AG10803 (cell line): ENCODE results near the gene MED15.

ENCODE experiments used
- DNase-seq: peaks from one replicate; pipeline ENCODE4 v3.0.0; 2010; ENCODE audit warnings: low read depth
- H3K4me3 ChIP-seq: 2 replicates; pipeline ENCODE4 v1.5.1; 2011; ENCODE audit warnings: mild to moderate bottlenecking, low read length, control low read depth
- TF ChIP-seq, protein P1 (sequence below): conservative IDR thresholded peaks from 2 replicates; pipeline ENCODE4 v1.5.1; 2011; ENCODE audit warnings: mild to moderate bottlenecking, low read length, control low read depth, inconsistent platforms

MED15 gene

DNA sequence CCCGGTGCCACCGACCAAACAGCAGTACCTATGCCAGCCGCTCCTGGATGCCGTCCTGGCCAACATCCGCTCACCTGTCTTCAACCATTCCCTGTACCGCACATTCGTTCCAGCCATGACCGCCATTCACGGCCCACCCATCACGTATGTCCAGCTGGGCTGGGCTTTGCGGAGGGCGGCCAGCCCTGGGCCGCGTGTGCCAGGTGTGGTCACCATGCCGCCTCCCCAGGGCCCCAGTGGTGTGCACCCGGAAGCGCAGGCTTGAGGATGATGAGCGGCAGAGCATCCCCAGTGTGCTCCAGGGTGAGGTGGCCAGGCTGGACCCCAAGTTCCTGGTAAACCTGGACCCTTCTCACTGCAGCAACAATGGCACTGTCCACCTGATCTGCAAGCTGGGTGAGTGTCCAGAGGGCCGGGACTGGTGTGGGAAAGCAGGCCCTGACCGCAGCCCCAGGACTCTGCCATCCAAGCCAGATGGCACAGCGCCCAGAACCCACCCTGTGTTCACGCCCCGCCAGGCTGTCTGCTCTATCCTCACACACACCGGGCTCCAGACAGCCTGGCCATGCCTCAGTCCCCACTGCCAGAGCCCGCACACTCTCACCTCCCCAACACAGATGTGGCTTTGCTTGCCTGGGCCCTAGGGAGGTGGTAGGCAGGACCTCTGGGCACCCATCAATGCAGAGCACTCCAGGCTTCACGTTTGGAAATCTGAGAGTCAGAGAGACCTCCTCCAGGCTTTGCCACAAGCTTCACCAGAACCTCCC, 77.6 kb downstream of the MED15 start:
- DNase-seq, result no peak
- TF ChIP-seq, protein P1, sequence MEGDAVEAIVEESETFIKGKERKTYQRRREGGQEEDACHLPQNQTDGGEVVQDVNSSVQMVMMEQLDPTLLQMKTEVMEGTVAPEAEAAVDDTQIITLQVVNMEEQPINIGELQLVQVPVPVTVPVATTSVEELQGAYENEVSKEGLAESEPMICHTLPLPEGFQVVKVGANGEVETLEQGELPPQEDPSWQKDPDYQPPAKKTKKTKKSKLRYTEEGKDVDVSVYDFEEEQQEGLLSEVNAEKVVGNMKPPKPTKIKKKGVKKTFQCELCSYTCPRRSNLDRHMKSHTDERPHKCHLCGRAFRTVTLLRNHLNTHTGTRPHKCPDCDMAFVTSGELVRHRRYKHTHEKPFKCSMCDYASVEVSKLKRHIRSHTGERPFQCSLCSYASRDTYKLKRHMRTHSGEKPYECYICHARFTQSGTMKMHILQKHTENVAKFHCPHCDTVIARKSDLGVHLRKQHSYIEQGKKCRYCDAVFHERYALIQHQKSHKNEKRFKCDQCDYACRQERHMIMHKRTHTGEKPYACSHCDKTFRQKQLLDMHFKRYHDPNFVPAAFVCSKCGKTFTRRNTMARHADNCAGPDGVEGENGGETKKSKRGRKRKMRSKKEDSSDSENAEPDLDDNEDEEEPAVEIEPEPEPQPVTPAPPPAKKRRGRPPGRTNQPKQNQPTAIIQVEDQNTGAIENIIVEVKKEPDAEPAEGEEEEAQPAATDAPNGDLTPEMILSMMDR, result no peak
- no peak overlapping the region for H3K4me3 ChIP-seq

DNA sequence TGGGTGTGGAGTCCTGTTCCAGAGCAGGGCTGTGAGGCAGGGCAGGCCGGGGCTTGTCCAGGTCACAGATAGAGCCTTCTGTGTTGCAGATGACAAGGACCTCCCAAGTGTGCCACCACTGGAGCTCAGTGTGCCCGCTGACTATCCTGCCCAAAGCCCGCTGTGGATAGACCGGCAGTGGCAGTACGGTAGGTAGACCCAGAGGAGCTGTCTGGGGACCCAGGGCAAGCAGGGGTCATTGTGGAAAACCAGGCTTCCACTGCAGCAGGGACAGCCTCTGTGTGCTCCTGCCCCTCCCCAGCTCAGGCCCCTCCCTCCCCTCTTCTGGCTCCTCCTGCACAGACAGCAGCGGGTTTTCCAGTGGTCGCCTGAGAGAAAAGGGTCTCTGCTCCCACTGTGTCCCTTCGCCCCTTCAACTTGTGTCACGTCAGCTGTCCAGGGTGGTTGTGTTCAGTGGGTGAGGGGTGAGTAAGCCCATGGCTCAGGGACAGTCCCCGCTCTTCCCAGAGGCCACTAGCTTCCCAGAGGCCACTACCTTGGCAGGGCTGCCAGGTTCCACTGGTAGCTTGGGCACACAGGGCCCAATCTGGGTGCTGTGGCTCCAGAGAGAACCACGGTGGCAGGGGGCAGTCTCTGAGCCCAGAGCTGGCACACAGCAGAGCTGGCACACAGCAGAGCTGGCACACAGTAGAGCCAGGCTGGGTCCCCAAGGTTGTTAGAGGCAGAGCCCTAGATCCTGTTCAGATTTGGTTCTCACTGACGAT, 78.4 kb downstream of the MED15 start:
- TF ChIP-seq, protein P1, result no peak
- no peak for DNase-seq
- H3K4me3 ChIP-seq, result no peak overlapping the region

DNA sequence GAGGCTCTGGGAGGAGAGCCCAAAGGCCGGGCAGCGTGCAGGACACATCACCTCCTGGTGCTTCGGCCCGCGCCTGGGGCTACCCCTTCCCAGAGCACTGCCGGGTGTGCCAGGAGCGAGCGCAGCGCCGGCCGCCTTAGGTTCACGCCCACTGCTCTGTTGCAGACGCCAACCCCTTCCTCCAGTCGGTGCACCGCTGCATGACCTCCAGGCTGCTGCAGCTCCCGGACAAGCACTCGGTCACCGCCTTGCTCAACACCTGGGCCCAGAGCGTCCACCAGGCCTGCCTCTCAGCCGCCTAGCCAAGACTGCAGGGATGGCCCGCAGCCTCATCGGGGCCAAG, 79.0 kb downstream of the MED15 start:
- TF ChIP-seq, protein P1, result no peak
- no peak overlapping the region for H3K4me3 ChIP-seq
- no peak for DNase-seq

DNA sequence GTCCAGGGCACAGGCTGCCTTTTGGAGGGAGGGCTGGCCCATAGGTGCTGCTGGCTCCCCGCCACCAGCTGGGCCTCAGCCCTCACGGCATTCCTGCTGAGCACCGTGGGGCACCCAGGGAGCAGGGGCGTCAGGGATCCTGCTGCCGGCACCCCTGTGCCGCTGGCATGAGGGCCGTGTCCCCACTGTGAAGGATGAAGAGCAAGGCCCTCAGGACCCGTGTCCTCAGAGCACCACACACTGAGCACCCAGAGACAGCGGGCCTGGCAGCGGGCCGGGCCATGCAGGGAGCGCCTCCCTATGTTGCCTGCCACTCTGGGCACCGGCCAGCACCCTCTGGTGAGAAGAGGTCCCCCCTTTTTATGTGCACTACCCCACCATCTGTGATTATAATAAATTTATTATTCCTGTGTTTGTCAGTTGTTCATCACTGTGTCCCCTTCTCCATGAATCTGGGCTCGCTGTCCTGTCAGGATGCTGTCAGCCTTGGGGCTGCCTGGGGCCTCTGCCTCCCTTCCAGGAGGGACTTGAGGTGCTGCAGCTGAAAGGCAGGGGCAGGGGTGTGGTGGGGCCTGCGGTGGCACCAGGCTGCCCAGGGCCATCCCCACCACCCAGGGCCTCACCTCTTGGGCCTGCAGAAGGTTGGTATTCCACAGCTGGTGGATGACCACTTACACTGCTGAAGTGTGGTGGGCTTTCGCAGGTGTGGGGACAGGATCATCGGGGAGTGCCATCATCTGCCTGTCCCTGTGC, 80.0 kb downstream of the MED15 start:
- H3K4me3 ChIP-seq, result no peak overlapping the region
- TF ChIP-seq, protein P1, result no peak
- no peak for DNase-seq

DNA sequence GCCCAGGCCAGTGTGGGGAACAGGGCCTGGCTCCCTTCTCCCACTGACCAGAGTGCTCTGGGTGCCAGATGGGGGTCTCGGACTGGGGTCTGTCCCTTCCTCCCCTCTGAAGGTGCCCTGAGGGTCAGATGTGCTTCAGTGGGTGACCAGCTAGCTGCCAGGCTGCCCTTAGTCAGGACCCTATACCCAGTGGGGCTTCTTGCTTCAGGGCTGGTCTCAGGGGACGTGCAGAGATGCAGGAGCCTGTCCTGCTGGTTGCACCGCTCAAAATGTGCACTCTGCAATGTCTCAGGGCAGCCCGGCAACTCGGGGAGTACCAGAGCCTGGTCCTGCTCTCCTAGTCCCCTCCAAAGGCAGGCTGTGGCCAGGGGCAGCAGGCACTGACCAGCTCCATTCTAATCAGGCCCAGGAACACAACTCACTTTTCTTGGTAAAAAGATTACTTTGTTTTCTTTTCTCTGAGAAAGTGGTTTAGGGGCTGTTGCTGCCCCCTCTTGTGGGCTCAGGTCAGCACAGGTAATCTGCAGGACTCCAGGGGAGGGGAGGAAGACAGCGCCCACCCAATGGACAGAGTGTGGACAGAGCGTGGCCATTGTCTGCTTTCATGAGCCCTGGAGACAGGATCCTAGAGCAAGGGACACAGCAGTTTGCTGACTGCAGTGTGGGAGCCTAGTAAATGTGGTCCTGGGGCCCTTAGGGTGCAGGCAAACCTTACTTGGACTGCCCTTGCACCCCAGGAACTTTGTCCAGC, 80.9 kb downstream of the MED15 start:
- no peak overlapping the region for H3K4me3 ChIP-seq
- TF ChIP-seq, protein P1, result no peak
- no peak for DNase-seq

DNA sequence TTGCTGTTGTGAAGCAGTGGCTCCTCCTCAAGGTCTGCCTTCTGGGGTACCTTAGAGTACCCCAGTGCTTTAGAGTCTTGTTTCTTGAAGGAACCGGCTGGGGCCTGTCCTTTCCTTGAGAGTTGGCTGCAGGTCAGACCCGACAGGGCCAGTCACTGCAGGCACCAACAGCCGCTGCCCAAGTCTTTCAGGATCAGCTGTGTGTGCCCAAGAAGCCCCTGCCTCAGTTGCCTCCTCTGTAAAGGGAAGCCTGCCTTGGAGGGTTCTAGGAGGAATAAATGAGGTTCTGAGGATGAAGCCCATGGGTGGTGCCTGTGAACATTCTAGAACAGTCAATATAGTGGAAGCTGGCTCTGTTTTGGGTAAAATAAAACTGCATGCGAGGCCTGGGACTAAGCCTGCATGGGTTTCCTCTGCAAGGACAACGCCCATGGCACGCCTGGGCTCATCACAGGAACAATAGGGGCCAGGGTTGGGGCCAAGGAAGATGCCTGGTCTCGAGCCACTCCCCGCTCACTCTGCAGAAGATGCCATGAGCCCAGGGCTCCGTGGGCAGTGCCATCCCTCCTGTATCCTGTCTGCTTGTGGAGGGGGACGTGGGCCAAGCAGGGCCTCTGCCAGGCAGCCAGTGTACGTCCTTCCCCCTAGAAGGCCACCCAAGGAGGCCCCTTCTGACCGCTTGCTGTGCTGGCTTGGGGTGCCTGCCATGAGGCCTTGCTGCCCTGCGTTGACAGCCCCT, 81.6 kb downstream of the MED15 start:
- TF ChIP-seq, protein P1, result no peak
- H3K4me3 ChIP-seq, result no peak overlapping the region
- DNase-seq, result no peak
